Spleen (tissue), 7 donors: Measurements from ENCODE around the gene SMYD2.

Experiments used
- POLR2AphosphoS5 ChIP-seq, 3 donors: sonication (generic); formaldehyde crosslinking; IDR thresholded peaks; one replicate each; pipeline ENCODE4 v1.5.1; 2017; ENCODE audit warnings: antibody characterized with exemption in 3 of 3
- TF ChIP-seq, protein P1 (sequence below), 11 experiments: fragments of 200-600 bp in 7 of 11; fragments of 450-650 bp in 4 of 11; sonication (generic) in 4 of 11; IDR thresholded peaks in 8 of 11; conservative IDR thresholded peaks in 3 of 11; 1 replicate in 7 of 11; 2 replicates in 4 of 11; pipeline versions ENCODE4 v1.4.0 to v1.8.0; 2016 to 2021; ENCODE audit warnings: antibody characterized with exemption in 11 of 11, inconsistent platforms in 4 of 11, mild to moderate bottlenecking in 1 of 11
- donor health status: DM: no; HTN: no; CAD: no; lungs with moderate emphysema.
- donor health status: DM: no; HTN: no; CAD: no.
- donor health status: DM: no; HTN: no; CAD: no.

DNA sequence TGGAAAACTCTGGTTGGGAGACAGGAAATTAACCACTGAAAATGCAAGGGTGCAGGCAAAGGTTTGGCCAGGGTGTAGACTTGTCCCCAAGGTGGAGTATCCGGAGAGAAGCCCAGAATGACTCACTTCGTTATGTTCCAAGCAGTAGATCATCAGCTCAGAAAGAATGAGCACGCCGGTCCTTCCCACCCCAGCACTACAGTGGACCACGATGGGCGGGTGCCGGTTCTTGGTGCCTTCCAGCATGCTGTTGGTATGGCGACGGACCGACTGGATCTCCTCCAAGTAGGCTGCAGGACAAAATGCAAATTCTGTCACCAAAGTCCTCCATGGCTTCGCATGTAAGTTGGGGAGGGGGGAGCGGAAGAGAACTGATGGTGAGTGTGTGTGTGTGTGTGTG lies 83.4 kb downstream of the SMYD2 start:
- TF ChIP-seq, protein P1, sequence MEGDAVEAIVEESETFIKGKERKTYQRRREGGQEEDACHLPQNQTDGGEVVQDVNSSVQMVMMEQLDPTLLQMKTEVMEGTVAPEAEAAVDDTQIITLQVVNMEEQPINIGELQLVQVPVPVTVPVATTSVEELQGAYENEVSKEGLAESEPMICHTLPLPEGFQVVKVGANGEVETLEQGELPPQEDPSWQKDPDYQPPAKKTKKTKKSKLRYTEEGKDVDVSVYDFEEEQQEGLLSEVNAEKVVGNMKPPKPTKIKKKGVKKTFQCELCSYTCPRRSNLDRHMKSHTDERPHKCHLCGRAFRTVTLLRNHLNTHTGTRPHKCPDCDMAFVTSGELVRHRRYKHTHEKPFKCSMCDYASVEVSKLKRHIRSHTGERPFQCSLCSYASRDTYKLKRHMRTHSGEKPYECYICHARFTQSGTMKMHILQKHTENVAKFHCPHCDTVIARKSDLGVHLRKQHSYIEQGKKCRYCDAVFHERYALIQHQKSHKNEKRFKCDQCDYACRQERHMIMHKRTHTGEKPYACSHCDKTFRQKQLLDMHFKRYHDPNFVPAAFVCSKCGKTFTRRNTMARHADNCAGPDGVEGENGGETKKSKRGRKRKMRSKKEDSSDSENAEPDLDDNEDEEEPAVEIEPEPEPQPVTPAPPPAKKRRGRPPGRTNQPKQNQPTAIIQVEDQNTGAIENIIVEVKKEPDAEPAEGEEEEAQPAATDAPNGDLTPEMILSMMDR (IDR thresholded peaks at IDR 0.05 in 8 of 11, conservative IDR thresholded peaks at IDR 0.05 in 3 of 11), result no peak
- no peak for TF ChIP-seq POLR2AphosphoS5 (IDR thresholded peaks at IDR 0.05)
